CD4-positive, alpha-beta T cell treated with Interleukin-4 for 4 hours (primary cell): ENCODE measurements around the gene MPV17.
"Not testable (repeated sequence)": the region's sequence is repeated elsewhere in the genome, so short reads cannot be mapped to it uniquely, and the experiment has no call there.

Experiments used
- DNase-seq: peaks from one replicate; pipeline ENCODE4 v3.0.0-alpha.2; 2020

Gene MPV17

DNA sequence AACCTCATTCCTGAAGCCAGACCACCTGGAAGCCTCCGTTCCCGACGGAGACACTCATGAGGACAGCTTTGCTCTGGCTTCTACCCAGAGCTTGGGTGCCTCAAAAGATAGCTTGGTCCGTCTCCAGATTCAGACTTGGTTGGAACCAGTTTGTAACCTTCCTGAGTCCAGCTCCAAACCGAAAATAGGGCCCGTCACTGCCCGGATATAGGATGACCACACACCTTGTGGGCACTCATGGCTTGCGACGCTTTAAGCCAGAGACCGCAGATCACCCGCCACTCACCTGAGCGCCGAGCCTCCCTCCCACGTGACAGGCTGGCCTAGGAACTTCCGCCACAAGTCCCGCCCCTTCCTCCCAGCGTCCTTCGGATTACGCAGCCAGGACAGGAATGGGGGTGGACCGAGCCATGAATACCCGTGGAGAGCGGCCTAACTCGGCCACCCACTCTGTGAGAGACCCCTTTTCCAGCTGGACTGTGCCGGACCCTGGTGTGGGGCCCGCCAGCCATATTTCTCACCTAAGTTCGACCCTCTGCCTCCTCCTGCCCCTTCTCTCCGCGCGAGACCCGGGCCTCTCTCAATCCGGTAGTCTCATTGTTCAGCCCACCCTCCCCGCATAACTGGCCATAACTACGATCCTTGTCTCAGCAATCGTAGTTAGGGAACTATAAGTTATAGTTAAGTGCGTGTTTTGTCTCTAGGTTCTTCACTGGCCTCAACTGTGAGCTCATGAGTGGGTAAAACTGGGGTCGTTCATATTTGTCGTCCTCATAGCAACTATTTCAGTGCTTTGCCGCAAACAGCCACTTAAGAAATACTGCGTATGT is at the start of gene MPV17:
Gene MPV17 (minus strand): TSS at position 332 of the 830 bp plus-strand sequence. CDS start 580 bp downstream, outside the sequence.
- peak; percentile 84 for DNase-seq

- peak; percentile 37 for DNase-seq
Measured at GRCh38 chr2:27370816-27371620, 48.1 kb upstream of the MPV17 start.

GRCh38 chr2:27370026-27370815 is 47.3 kb upstream of the MPV17 start, which contains the start of the genes EIF2B4 and SNX17:
EIF2B4 (minus strand) TSS chr2:27370338; CDS start chr2:27370314, 24 bp downstream.
SNX17 (plus strand) TSS chr2:27370616; CDS start chr2:27370744, 128 bp downstream.
- DNase-seq: peak; percentile 99

DNA sequence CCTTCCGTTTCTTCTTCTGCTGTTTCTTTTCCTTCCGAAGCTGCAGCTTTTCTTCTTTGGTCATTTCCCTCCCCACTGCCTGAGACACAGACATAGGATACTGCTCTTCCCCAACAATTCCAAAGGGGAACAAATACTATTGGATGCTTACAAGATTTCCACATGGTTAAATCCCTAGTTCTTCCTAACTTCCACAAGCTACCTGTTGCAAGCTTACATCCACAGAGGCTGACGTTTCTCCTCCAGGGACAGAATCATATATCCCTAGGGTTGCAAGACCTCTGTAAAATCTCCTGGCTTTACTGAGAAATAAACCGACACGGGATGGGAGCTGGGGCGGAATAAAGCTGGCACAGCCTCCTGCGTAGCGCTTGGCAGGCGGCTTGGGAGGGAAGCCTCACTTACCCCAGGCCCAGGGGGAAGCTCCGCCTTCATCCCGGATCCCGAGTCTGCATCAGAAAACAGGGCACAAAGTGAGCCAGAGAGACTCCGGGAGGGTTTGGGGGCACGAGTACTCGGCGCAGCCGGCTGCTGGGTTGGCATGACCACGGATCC is 46.7 kb upstream of the MPV17 start:
- no peak for DNase-seq

- DNase-seq: no peak
Measured at GRCh38 chr2:27363933-27364332, 41.0 kb upstream of the MPV17 start.

GRCh38 chr2:27362678-27363420 is 40.0 kb upstream of the MPV17 start:
- no peak for DNase-seq

- DNase-seq: peak; percentile 95
Measured at GRCh38 chr2:27356382-27357181, 33.7 kb upstream of the MPV17 start, which contains the start of gene GTF3C2. GTF3C2 (minus strand) TSS chr2:27356764; CDS start chr2:27343554, 13,210 bp downstream.

GRCh38 chr2:27356056-27356381 is 33.1 kb upstream of the MPV17 start:
- DNase-seq: no peak

GRCh38 chr2:27354597-27354927 is 31.7 kb upstream of the MPV17 start:
- DNase-seq: no peak

- no peak for DNase-seq
Measured at GRCh38 chr2:27353762-27354596, 31.1 kb upstream of the MPV17 start.

GRCh38 chr2:27353386-27353761 is 30.5 kb upstream of the MPV17 start:
- DNase-seq: not testable (repeated sequence)

DNA sequence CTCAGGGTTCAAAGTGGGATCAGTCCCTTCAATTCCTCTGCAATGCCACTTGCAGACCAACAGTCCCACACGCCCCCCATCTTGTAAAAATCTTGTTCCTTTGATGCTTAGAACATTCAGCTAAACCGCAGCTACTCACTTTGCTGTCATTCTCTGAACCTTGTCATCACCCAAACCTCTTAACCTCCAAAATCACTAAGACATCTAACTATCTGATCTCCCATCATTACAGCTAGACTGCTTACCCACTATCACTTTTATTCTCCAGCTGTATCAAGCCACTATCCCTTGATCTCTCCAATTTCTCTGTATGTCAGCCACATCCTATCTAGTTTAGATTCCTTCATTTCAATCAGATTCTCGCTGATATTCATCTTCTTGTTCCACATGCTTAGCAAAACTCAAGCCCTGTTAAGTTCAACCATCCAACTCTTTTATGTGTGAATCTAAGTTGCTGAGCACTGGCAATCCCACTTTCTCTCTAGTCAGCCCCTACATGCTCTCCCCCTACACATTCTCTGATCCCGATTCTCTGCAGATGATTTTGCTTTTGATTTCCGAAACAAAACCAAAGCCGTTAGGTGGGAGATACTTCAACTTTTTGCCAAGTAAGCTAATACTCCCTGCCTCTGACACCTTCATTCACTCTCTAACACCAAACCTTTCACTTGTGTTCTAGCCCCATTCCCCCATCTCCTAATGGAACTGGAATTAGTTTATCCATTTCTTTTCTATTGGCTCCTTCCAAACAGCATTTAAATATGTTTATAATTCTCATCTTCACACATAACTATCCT is 29.1 kb upstream of the MPV17 start:
- peak; percentile 16 for DNase-seq

- DNase-seq: no peak
Measured at GRCh38 chr2:27350106-27350693, 27.3 kb upstream of the MPV17 start.

GRCh38 chr2:27347641-27348040 is 24.7 kb upstream of the MPV17 start:
- DNase-seq: no peak

- no peak for DNase-seq
Measured at GRCh38 chr2:27336173-27336572, 13.3 kb upstream of the MPV17 start.

DNA sequence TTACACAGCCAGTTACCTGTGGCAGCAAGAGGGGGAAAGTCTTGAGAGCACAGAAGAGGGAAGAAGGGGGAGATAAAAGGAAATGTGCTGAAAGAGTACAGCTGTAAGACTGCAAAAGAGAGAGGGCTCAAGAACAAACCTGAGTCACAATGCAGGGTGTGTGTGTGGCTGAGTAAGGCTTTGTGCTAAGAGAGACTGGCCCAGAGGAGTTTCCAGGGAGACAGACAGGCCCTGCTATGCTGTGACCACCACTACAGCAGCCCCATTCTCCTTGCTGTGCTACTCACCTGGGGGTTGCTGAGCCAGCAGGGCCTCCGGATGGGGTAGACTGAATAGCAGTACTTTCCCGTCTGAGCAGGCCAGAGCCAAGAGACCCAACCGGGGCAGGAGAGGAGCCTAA is 12.4 kb upstream of the MPV17 start:
- DNase-seq: no peak

DNA sequence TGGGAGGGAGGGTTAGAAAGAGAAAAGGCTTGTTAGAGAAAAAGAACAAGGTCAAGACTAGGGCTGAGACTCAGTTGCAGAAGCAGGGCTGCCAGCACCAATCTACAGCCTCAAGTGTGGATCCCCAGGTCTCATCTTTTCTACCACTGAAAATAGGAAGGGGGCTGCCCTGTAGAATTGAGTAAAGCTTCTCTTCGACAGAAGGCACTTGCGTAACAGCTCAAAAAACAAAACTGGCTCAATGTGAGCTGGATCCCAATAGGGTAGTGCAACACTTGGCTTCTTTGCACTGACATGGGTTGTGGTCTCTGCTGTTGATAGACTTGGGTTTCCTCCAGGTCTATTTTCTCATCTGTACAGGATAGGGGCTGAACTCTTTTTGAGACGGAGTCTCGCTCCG is 1.8 kb upstream of the MPV17 start:
- DNase-seq: no peak

- no peak for DNase-seq
Measured at GRCh38 chr2:27323596-27324285, 844 bp upstream of the MPV17 start.
